ENCODE results near the gene ZNF608. TPM values are rescaled to one million over a fixed set of nuclear protein-coding genes. Genes with fewer than 3 reads are reported as not detected.
A peak's percentile ranks its signal among the peaks of the same experiment; 100 is the strongest.

The ZNF608 gene
- total RNA-seq, 1 donor from 2014 or later: 41.0 TPM

DNA sequence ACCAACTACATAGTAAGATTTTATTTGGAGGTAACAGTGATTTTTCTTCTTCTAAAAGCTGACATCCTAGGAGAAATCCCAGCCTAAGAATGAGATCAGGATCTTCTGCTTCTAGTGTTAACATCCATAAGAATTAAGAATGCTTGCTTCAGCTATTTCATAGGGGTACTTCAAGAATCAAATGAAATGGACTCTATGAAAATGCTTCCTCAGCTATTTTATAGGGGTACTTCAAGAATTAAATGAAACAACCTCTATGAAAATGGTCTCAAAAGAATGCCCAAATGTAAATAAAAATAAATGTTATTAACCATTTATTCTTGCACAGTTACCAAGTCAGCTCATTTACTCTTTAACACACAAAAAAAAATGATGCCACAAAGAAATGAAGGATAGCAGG lies 31.5 kb downstream of the ZNF608 start:
- no peak for DNase-seq

DNA sequence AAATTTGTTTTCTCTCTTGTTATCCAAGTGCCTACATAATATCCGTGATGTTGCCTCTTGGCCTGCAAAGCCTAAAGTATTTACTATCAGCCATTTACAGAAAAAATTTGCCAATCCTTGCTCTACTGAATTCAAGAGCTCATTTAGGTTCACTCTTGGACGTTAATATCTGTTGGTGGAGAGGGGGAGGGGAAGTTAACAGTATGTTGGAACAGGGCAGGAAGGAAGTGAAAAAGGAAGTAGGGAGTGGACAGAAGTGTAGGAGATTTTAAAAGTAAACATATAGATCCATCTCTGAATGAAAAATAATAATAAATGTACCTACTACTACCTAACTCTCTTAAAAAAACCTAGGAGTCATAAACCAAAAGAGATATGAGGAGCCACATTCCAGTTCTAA lies 32.8 kb downstream of the ZNF608 start:
- DNase-seq: no peak

DNA sequence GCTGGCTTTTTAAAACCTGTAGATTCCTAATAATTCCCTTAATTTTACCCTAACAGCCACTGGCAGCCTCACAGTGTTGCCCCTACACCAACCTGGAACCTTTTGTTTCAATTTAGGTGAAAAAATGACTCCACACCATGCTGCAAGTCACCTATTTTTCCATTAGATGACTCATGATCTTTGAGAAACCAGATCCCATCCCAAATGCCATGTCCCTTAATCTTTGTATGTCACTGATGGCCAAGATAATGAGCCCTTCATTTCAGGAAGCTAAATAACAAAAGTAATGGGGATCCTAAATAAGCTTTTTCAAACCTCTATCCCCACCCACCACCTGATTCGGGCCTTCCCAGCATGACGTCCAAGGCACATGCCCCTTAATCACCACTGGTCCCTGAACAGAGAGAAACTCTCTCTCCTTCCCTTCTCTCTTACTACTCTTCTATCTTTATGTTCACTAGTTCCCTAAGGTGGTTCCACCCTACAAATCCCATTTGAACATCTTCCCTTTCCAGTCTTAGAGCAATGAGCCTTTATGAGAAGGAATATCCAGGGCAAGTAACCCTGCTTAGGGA lies 33.6 kb downstream of the ZNF608 start:
- no peak for DNase-seq

DNA sequence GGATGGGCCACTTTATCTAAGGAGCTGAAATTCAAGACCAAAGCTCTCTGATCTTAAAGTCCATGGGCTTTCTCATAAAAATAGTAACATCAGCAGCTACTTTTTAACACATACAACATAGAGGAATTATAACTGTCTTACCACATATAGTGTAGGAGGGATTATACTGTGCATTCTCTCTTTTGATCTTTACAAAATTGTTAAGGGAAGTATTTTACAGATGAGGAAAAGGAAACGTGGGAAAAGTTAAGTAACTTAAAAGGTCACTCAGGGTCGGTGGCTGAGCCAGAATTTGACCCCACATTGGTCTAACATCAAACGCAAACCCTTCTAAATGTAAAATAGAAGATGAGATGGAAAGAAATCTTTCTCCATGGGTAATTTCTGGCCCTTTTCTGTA lies 38.4 kb downstream of the ZNF608 start:
- DNase-seq: no peak

DNA sequence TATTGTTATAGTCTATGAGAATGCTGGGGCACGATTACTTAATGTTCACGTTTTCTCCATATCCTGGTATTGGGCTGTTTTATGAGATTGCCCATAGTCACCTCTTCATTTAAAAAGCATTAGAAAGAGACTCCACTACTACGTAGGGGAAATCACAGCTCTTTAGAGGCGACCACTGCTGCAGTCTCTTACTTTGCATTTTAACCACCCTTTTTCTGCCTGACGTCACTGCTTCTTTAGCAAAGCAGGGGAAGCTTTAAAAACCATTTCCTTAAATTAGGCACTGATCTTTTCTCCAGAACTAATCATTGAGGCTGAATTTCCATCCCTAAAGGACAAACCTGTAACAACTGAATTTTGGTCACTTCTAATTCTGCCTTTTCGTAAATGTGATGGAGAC lies 38.9 kb downstream of the ZNF608 start:
- DNase-seq: no peak

DNA sequence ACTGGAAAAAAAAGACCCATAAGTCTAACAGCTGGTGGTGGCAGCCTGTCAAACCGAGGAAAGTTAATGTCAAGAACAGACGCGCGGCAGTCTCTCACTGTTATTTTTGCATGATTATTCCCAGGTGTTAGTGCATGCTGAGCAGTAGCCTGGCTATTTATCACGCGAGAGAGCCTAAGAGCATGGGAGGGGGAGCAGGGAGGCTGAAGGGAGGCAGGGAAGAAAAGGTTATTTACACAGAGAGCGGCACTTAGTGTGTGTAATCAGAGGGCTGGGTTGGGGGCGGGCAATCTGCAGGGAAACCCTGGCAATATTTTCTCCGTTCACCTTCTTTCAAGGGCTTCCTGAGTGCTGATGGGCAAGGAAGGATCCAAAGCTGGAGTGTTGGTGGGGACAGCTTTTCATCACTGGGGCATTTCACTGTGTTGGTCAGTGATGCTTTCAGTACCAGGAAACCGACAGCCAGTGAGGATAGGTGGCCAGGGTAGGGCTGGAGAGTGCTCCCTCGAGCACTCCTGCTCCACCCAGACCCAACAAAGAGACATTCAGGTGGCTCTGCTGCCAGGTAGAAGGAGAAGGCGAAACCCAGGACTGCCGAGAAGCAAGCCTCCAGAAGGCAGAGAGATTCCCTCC lies 39.6 kb downstream of the ZNF608 start:
- peak; percentile 91 for DNase-seq

DNA sequence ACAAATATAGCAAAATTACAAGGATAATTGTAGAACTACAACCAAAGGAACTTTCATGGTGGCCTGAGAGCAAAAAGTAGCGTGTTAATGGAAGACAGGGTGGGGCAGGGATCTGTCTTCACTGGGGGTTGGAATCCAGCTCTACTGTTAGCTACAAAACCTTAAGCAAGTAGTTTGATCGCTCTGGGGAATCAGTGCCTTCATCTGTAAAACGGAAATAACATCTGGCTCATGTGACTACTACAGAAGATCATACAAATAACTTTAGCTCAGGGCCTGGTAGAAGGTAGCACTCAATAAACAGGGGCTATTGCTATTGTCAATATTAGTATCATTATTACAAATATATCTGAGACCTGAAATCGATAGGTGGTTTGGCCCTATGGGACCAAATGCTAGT lies 40.4 kb downstream of the ZNF608 start:
- DNase-seq: no peak

DNA sequence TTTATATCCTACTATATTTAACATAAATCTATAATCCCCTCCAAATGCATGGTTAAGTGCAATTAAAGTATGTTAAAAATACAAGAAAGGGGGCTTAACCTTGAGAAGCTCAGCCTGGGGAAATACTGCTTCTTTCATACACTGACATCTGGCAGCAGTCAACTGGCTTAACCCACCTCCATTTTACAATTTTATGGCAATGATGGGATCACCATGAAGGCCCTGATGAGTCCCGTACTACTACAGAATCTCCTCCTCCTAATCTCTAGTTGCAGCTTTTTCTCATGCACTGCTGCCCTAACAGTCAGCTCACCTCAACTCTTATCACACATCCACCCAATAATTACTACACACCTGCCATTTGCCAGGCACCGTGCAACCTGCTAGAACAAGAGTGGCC lies 40.9 kb downstream of the ZNF608 start:
- DNase-seq: no peak

DNA sequence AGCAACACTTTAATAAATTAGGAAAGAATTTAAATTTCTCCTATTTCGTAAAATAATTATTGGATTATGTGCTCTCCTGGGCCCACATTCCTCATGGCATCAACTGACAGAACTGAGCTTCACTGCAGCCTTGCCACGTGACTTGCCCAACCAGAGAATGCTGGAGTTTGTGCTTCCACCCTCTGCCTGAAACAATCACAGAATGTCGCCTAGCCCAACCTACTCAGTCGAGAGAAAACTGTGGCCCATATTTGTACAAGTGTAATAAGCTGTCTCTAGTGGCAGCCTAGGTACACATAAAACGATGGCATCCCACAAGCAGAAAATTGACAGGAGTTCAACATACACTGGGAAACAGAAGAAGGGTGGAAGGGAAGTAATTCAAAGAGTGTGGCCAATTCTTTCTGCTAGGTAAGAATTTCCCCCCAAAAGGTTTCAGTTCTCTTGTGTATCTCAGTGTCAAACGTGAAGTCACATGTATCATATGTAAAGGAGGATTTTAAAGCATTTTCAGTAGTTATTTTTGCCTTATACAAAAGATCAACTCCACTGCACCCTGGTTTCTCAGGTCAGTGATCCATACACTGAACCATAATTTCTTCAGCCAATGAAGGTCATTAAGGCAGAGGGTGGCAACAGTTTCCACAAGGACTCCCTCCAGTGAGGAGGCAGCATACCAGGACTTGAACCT lies 41.7 kb downstream of the ZNF608 start:
- DNase-seq: no peak

DNA sequence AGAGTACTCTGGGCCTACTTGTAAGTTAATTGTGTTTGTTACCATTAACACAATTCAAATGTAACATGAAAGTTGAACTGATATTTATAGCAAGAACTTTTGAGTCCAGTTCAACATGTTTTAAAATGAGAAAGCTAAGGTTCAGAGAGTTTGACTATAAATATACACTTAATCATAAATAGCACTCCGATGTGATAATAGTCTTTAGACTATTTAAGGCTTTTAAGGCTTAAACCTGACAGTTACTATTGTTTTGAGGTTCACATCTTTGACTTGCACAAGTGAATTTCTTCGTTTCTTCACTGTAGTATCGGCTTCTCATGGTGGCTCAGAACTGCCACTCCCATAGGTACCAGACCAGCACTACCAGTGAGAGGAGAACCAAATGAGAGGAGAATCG lies 42.4 kb downstream of the ZNF608 start:
- no peak for DNase-seq

DNA sequence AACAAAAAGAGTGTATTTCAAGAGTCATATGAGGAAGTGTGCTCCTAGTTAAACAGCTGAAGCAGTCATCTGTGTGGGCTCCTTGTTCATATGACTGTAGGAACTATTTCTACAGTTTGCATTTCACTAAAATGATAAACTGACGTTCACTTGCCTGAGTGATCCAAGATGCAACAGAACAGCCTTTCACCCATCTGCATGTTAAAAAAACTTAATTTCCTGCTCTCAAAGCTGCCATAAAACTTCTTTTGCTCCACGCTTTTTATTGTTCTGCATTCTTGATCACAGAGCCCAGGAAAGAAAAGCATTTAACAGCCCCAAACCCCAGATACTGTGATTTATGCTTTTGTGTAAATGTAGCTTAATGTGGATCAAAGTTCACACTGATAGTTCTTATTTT lies 43.9 kb downstream of the ZNF608 start:
- peak; percentile 82 for DNase-seq

DNA sequence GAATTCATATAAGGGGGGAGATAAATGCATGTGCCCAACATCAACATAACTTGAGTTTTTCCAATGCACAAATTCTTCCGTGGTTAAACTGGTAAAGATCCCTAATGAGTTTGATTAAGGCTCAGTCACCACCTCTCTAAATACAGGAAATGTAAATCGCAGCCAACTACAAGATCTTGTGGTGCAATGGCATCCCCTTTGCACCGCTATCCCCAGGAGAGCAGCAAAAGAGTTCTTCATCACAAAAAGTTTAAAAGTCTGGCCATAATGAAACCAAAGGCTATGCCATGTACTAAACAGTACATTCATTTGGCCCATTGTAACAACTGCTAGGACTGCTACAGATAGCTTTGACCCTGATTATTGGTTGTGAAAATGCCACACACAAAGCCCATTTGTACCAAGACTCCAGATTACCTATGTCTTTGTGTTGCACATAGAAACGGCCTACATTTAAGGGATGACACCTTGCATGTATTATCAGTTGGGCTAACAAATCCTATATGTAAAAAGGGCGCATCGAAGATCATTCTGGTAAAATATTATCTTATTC lies 44.5 kb downstream of the ZNF608 start:
- no peak for DNase-seq

DNA sequence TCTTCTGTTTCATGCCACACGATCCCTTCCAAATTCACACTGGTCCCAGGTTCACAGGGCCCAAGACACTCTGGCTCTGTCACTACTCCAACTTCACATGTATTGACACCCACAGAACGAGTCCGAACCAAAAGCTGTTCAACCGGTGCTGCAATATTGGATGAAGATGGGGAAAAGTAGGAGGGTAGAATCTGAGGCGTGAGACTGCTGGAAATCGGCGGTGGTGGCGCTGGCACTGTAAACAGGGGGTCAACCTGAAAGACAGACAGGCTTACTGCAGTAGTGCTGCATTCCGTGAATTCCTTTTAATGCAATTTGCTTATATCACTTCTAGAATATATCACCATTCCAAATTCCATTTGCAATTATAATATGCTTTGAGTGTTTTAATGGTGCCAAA lies 45.4 kb downstream of the ZNF608 start:
- no peak for DNase-seq

DNA sequence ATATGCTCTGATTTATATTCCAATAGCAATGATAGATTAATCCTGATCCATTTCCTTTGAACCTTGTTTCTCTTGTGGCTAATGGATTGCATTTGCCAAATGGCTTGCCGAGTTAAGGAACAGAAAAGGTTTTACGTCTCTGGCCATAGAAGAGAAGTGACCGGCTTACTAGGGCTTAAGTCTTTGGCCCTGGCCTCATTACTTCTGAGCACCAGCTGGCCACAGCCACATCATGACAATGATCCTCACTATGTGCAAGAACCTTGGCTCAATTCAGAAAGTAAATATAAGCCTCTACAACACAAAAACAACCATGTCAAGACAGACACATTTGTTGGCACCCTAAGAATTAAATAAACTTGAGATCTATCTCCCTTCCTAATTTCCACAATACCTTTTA lies 46.1 kb downstream of the ZNF608 start:
- no peak for DNase-seq

DNA sequence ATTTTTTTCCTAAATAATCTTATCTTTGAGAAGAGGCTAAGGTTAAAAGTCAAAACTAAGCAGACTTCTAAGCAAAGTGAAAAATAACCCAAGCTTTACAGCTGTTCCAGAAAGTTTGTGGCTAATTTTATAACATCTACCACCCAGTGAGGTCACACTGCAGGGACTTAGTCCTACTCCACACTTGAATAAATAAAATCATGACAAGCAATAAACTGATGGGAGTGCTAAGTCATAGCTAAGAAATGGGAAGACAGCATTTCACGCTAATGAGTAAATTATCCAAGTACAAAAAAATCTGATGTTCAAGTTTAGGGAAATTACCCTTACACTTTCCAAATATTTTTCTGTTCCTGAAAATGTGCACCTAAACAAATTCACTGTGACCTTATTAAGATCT lies 47.7 kb downstream of the ZNF608 start:
- DNase-seq: peak; percentile 53

DNA sequence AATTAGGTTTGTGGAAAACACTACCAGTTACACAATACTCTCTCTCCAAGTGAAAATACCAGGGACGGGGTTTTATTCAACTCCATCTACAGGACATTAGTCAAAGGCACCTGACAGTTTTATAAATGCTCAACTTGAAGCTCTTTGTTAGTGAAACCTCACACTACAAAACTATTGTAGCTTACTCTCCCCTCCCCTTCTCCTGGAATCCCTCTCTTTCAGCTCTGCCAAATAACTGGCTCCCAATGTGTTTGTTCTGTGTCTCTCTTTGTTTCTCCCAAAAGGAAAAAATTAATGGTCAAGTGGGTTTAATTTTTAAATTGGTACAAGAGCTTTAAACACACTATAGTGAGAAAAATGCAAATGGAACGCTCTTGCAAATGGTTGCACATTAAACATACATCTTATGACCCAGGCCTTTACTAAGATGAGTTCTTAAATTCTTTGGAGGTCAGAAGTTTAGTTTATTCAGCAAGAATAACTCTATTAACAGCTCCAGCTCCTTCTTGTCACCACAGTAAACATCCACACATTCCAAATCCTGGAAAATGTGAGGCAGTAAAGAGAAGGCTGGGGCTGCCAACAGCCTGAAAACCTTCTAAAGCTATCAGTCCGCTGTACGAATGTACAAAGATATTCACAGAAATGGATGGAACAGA lies 48.4 kb downstream of the ZNF608 start:
- DNase-seq: peak; percentile 84

DNA sequence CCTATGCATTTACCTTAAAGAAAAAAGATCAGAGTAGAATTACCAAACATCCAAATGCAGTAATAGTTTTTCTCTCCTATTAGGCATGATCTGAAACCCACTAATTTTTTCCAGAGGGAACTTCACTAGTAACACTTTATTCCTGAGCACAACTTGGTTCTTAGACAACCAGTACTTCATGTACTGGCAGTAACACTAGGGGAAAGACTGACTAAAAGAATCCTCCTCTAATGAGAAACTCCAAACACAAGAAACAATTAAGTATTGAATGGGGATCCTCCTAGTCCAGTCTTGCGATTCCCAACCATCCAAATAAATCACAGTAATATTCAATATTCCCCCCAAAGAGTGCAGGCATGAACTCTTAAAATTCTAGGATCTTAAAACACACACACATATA lies 48.9 kb downstream of the ZNF608 start:
- peak; percentile 82 for DNase-seq

DNA sequence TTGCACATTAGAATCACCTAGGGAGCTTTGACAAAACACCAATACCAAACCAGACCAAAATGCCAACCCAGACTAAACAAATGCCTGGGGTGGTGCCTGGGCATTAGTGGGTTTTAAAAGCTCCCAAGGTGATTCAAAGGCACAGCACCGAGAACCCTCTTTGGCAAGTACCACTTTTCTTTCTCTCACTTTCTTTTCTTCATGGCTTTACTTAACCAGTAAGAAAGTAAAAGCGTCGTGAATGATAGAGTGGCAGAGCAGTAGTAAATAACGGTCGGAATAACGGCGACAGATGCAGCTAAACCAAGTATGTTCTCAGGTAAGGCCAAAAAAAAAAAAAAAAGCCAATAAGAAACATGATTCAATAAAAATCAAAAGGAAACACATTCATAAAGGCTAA lies 49.5 kb downstream of the ZNF608 start:
- DNase-seq: no peak
